Right lobe of liver (tissue), 4 donors: ENCODE measurements around the gene ZNF524.

Source experiments
- CTCF ChIP-seq, 4 donors: fragments of 200-600 bp in 3 of 4; fragments of 450-650 bp in 1 of 4; IDR thresholded peaks; one replicate each; pipeline versions ENCODE4 v1.5.1 to v1.8.0; 2016 to 2022; ENCODE audit warnings: antibody characterized with exemption in 4 of 4, mild to moderate bottlenecking in 2 of 4
- POLR2A ChIP-seq: fragments of 450-650 bp; IDR thresholded peaks from one replicate; pipeline ENCODE4 v1.6.1; 2017; ENCODE audit warnings: antibody characterized with exemption, mild to moderate bottlenecking
- donor health status: DM: no; HTN: no; CAD: no.
- donor health status: DM: no; HTN: no; CAD: no.
- donor health status: DM: no; HTN: yes; CAD: no.

GRCh38 chr19:55624109-55625003 lies 24.3 kb downstream of the ZNF524 start, which contains the start of gene ZNF784:
- no peak for TF ChIP-seq CTCF (IDR thresholded peaks at IDR 0.05)
- peak; percentile 47 for TF ChIP-seq POLR2A
